ENCODE measurements around the gene MERTK. TPM values are rescaled to one million over a fixed set of nuclear protein-coding genes. Genes with fewer than 3 reads are reported as not detected.

The MERTK gene
- total and polyA plus RNA-seq, 2 of the 13 experiments (the other 11 are each of a cell fraction or from before 2014, with no cell fraction given), result 37.3 to 44.7 TPM

DNA sequence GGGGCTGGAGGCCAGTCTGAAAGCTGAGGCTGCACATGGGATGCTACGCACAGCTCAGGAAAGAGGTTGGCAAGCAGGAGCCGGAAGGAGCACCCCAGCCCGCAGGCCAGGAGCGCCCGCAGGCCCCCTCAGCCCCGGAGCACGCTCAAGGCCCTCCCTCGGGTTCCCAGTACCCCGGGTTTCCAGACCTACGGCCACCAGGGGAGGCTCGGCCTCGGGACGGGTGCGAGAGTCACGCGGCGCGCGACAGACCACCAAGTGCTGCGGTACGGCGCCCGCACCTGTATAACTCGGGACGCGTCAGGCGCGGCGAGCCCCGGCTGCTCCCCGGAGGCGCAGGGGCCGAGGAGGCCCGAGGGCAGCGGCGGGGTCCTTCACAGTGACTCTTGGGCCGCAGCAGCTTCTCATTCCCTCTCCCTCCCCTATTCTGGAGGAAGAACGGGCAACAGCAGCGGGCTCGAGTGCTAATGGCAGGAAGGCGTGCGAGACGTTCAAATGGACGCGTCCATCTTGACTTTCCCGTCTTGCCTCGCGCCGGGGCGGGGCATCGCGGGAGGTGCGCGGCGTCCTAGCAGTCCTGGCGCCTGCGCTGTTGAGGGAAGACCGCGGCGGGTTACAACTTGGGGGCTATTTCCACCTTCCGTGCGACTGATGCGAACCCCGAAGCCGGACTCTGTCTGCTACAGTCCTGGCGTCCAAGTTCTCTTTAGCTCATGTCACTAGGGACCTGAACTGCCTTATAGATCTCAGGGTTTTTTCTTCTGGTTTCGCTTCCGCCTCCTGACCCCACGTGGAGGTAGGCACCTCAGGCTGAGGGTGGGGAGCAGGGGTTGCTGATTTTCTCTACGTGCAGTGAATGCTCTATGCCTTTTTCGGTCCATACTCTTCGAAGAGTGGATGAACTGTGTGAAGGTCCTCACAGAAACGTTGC, 14.5 kb upstream of the MERTK start, which contains the start of gene ANAPC1 (continued):
- TF ChIP-seq, protein P1, sequence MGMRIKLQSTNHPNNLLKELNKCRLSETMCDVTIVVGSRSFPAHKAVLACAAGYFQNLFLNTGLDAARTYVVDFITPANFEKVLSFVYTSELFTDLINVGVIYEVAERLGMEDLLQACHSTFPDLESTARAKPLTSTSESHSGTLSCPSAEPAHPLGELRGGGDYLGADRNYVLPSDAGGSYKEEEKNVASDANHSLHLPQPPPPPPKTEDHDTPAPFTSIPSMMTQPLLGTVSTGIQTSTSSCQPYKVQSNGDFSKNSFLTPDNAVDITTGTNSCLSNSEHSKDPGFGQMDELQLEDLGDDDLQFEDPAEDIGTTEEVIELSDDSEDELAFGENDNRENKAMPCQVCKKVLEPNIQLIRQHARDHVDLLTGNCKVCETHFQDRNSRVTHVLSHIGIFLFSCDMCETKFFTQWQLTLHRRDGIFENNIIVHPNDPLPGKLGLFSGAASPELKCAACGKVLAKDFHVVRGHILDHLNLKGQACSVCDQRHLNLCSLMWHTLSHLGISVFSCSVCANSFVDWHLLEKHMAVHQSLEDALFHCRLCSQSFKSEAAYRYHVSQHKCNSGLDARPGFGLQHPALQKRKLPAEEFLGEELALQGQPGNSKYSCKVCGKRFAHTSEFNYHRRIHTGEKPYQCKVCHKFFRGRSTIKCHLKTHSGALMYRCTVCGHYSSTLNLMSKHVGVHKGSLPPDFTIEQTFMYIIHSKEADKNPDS (CRISPR knock-in tag; IDR thresholded peaks at IDR 0.05), result 0 out of 2 replicates have a peak, but pooled peaks have one; percentile 68
- TF ChIP-seq ZNF737 (CRISPR knock-in tag; IDR thresholded peaks at IDR 0.05; ENCODE audit: borderline replicate concordance) (peak; percentile 92; the same call in 1 of the 2 replicates), ATRX (CRISPR knock-in tag; IDR thresholded peaks at IDR 0.05; ENCODE audit: borderline replicate concordance) (no peak), REXO4 (CRISPR knock-in tag; IDR thresholded peaks at IDR 0.05; ENCODE audit: borderline replicate concordance) (no peak), SP140L (CRISPR knock-in tag; IDR thresholded peaks at IDR 0.05; ENCODE audit: borderline replicate concordance) (no peak), ZNF430 (CRISPR knock-in tag; IDR thresholded peaks at IDR 0.05) (no peak; the same call in 1 of the 2 replicates), ATF1 (CRISPR knock-in tag; IDR thresholded peaks at IDR 0.05) (no peak), NFIC (IDR thresholded peaks at IDR 0.05; ENCODE audit: low read length) (no peak; the same call in 1 of the 2 replicates), ZNF616 (CRISPR knock-in tag; IDR thresholded peaks at IDR 0.05; ENCODE audit: low read depth) (peak; percentile 69; the same call in 1 of the 2 replicates), FOXA1 (IDR thresholded peaks at IDR 0.05) (no peak), FOXA1 (CRISPR knock-in tag; IDR thresholded peaks at IDR 0.05) (0 out of 2 replicates have a peak, but pooled peaks have one; percentile 37), ZNF766 (CRISPR knock-in tag; IDR thresholded peaks at IDR 0.05; ENCODE audit: borderline replicate concordance) (peak; percentile 95), RARA (CRISPR knock-in tag; IDR thresholded peaks at IDR 0.05) (no peak; the same call in 1 of the 2 replicates), ZNF619 (CRISPR knock-in tag; IDR thresholded peaks at IDR 0.05) (peak; percentile 88; the same call in 1 of the 2 replicates), MAZ (IDR thresholded peaks at IDR 0.05; ENCODE audit: borderline replicate concordance, low read depth, low read length) (peak; percentile 76), MAZ (CRISPR knock-in tag; IDR thresholded peaks at IDR 0.05; ENCODE audit: low read depth) (peak; percentile 96)
- TF ChIP-seq, protein P2, sequence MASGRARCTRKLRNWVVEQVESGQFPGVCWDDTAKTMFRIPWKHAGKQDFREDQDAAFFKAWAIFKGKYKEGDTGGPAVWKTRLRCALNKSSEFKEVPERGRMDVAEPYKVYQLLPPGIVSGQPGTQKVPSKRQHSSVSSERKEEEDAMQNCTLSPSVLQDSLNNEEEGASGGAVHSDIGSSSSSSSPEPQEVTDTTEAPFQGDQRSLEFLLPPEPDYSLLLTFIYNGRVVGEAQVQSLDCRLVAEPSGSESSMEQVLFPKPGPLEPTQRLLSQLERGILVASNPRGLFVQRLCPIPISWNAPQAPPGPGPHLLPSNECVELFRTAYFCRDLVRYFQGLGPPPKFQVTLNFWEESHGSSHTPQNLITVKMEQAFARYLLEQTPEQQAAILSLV (CRISPR knock-in tag; IDR thresholded peaks at IDR 0.05; ENCODE audit: borderline replicate concordance), result peak; percentile 84; the same call in 1 of the 2 replicates
- TF ChIP-seq, protein P3, sequence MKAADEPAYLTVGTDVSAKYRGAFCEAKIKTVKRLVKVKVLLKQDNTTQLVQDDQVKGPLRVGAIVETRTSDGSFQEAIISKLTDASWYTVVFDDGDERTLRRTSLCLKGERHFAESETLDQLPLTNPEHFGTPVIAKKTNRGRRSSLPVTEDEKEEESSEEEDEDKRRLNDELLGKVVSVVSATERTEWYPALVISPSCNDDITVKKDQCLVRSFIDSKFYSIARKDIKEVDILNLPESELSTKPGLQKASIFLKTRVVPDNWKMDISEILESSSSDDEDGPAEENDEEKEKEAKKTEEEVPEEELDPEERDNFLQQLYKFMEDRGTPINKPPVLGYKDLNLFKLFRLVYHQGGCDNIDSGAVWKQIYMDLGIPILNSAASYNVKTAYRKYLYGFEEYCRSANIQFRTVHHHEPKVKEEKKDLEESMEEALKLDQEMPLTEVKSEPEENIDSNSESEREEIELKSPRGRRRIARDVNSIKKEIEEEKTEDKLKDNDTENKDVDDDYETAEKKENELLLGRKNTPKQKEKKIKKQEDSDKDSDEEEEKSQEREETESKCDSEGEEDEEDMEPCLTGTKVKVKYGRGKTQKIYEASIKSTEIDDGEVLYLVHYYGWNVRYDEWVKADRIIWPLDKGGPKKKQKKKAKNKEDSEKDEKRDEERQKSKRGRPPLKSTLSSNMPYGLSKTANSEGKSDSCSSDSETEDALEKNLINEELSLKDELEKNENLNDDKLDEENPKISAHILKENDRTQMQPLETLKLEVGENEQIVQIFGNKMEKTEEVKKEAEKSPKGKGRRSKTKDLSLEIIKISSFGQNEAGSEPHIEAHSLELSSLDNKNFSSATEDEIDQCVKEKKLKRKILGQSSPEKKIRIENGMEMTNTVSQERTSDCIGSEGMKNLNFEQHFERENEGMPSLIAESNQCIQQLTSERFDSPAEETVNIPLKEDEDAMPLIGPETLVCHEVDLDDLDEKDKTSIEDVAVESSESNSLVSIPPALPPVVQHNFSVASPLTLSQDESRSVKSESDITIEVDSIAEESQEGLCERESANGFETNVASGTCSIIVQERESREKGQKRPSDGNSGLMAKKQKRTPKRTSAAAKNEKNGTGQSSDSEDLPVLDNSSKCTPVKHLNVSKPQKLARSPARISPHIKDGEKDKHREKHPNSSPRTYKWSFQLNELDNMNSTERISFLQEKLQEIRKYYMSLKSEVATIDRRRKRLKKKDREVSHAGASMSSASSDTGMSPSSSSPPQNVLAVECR (CRISPR knock-in tag; IDR thresholded peaks at IDR 0.05; ENCODE audit: borderline replicate concordance), result peak; percentile 99
- TF ChIP-seq, protein P4, sequence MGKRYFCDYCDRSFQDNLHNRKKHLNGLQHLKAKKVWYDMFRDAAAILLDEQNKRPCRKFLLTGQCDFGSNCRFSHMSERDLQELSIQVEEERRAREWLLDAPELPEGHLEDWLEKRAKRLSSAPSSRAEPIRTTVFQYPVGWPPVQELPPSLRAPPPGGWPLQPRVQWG (CRISPR knock-in tag; IDR thresholded peaks at IDR 0.05; ENCODE audit: borderline replicate concordance, low read depth), result no peak
- TF ChIP-seq, protein P5, sequence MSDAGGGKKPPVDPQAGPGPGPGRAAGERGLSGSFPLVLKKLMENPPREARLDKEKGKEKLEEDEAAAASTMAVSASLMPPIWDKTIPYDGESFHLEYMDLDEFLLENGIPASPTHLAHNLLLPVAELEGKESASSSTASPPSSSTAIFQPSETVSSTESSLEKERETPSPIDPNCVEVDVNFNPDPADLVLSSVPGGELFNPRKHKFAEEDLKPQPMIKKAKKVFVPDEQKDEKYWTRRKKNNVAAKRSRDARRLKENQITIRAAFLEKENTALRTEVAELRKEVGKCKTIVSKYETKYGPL (CRISPR knock-in tag; IDR thresholded peaks at IDR 0.05), result no peak; the same call in 1 of the 2 replicates
